Esophagus muscularis mucosa (tissue), 4 donors: ENCODE data around the gene NTN4. TPM values are rescaled to one million over a fixed set of nuclear protein-coding genes. Genes with fewer than 3 reads are reported as not detected.
"Not testable (repeated sequence)": the region's sequence is repeated elsewhere in the genome, so short reads cannot be mapped to it uniquely, and the experiment has no call there.

ENCODE experiments used
- DNase-seq: peaks from one replicate; pipeline ENCODE4 v3.0.0-alpha.2; 2017; ENCODE audit errors: extremely low spot score
- H3K27ac ChIP-seq, 4 donors: fragments of 200-600 bp; sonication (generic); replicated peaks in 1 of 4; 1 replicate in 3 of 4; 2 replicates in 1 of 4; pipeline ENCODE4 v1.5.1; 2016 to 2019; ENCODE audit warnings: mild to moderate bottlenecking in 1 of 4
- H3K27me3 ChIP-seq, 4 donors: fragments of 200-600 bp; sonication (generic); one replicate each; pipeline versions ENCODE4 v1.5.1 to v1.6.0; 2016 to 2019
- H3K36me3 ChIP-seq, 4 donors: fragments of 200-600 bp; sonication (generic); one replicate each; pipeline ENCODE4 v1.5.1; 2016 to 2019
- H3K4me1 ChIP-seq, 4 donors: fragments of 200-600 bp; sonication (generic); one replicate each; pipeline ENCODE4 v1.5.1; 2016 to 2019
- H3K4me3 ChIP-seq, 4 donors: fragments of 200-600 bp; sonication (generic); 1 replicate in 2 of 4; 2 replicates in 2 of 4; pipeline ENCODE4 v1.5.1; 2016 to 2019; ENCODE audit warnings: mild to moderate bottlenecking in 4 of 4, moderate library complexity in 1 of 4
- H3K9me3 ChIP-seq, 4 donors: fragments of 200-600 bp; sonication (generic); 1 replicate in 3 of 4; 2 replicates in 1 of 4; pipeline ENCODE4 v1.5.1; 2016 to 2019
- EP300 ChIP-seq: sonication (generic); formaldehyde crosslinking; IDR thresholded peaks from one replicate; pipeline ENCODE4 v1.6.1; 2017; ENCODE audit warnings: antibody characterized with exemption
- POLR2A ChIP-seq: fragments of 450-650 bp; IDR thresholded peaks from one replicate; pipeline ENCODE4 v1.6.1; 2017; ENCODE audit warnings: antibody characterized with exemption, moderate library complexity, mild to moderate bottlenecking, low read depth
- POLR2AphosphoS5 ChIP-seq, 2 donors: sonication (generic); formaldehyde crosslinking; IDR thresholded peaks; one replicate each; pipeline ENCODE4 v1.6.1; 2017; ENCODE audit warnings: antibody characterized with exemption in 2 of 2
- WGBS: methylation state at CpG from one replicate; pipeline ENCODE4 v1.1.5; 2018; 5-methylcytosine and 5-hydroxymethylcytosine counted together
- intact Hi-C: fragments of 100-400 bp; cut with DNase I; formaldehyde crosslinking; loops from one replicate; pipeline ENCODE4 v1.15.1; 2023
- total RNA-seq, 4 donors: library from RNA; depleted of rRNA; stranded (reverse); fragments of >200 nt; gene quantifications; one replicate each; pipeline versions ENCODE4 v1.1.0 to v1.2.1, GENCODE V29; 2016
- TF ChIP-seq, protein P1 (sequence below), 3 experiments: fragments of 200-600 bp in 2 of 3; fragments of 450-650 bp in 1 of 3; sonication (generic) in 2 of 3; IDR thresholded peaks; one replicate each; pipeline ENCODE4 v1.5.1; 2017 to 2019; ENCODE audit warnings: antibody characterized with exemption in 3 of 3, mild to moderate bottlenecking in 2 of 3, moderate library complexity in 1 of 3

NTN4 gene
- total RNA-seq, 4 donors from 2014 or later: 46.7 to 73.1 (median 52.7) TPM

DNA sequence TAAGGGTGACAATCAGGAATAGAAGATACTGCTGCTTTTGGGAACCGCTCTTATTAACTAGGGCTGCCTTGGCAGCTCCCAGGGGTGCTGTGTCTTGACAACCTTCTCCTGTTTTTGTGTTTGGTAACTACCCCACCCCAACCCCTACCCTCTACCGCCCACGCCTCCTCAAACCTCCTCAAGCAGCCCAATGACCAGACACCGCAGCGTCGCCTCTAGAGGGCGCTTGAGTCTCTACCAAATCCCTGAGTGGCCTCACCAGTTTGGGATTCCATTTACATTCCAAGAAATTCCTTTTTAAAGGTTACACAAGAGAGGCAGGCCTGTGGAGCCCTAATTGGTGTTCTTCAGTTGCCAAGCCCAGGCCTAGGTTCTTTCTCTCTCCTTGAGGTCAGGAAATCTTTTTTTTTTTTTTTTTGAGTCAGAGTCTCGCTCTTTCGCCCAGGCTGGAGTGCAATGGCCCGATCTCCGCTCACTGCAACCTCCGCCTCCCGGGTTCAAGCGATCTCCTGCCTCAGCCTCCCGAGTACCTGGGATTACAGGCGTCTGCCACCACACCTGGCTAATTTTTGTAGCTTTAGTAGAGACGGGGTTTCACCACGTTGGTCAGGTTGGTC is 166.9 kb downstream of the NTN4 start:
- H3K4me1 ChIP-seq: peaks cover 18 to 26% (median 22%) of the 10 kb centered on the region in 4 donors

DNA sequence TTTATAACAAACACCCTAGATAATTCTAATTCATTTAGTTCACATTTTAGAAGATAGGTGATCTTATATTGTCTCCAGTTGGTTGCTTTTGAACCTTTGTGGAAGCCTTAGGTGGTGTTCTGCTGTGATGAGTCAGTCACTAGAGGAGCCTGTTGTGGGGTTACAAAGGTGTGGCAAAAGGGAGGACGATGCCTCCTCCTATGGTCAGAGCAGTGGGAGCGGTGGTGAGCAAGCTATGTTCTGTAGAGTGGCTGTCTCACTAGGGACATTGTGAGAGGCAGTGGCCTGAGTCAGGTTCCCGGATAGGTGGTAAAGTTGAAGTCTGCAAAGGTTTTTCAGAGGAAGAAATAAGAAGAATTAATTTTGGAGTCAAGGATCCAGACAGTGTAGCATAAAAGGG is 167.7 kb downstream of the NTN4 start:
- no peak for DNase-seq
- Histone ChIP-seq H3K9me3 (no peaks in the 10 kb centered on the region), H3K27ac (peak overlapping the region in 3 of 4 donors; percentile 77 to 85 (median 82)), H3K4me3 (no peak overlapping the region), H3K36me3 (no peaks in the 10 kb centered on the region), H3K27me3 (no peaks in the 10 kb centered on the region), H3K4me1 (peaks cover 18 to 26% (median 22%) of the 10 kb centered on the region in 4 donors)
- TF ChIP-seq POLR2AphosphoS5 (IDR thresholded peaks at IDR 0.05) (no peak), POLR2A (no peak), EP300 (no peak)
- TF ChIP-seq, protein P1, sequence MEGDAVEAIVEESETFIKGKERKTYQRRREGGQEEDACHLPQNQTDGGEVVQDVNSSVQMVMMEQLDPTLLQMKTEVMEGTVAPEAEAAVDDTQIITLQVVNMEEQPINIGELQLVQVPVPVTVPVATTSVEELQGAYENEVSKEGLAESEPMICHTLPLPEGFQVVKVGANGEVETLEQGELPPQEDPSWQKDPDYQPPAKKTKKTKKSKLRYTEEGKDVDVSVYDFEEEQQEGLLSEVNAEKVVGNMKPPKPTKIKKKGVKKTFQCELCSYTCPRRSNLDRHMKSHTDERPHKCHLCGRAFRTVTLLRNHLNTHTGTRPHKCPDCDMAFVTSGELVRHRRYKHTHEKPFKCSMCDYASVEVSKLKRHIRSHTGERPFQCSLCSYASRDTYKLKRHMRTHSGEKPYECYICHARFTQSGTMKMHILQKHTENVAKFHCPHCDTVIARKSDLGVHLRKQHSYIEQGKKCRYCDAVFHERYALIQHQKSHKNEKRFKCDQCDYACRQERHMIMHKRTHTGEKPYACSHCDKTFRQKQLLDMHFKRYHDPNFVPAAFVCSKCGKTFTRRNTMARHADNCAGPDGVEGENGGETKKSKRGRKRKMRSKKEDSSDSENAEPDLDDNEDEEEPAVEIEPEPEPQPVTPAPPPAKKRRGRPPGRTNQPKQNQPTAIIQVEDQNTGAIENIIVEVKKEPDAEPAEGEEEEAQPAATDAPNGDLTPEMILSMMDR (IDR thresholded peaks at IDR 0.05): no peak
- intact Hi-C loops: loop anchor here (2.0 kb wide), 1 partner anchor 194 kb away; no protein-coding TSS in a partner anchor
- WGBS: 96% methylated on average over 3 of the region's 3 CpGs

More for the DNA sequence above, 166.9 kb downstream of the NTN4 start:
- no peak for DNase-seq
- Histone ChIP-seq H3K9me3 (no peaks in the 10 kb centered on the region), H3K27me3 (no peaks in the 10 kb centered on the region), H3K36me3 (no peaks in the 10 kb centered on the region), H3K27ac (peak overlapping the region; percentile 68 to 85 (median 80)), H3K4me3 (no peak overlapping the region)
- TF ChIP-seq POLR2AphosphoS5 (IDR thresholded peaks at IDR 0.05) (peak; percentile 37 to 68), POLR2A (no peak)
- TF ChIP-seq, protein P1 (IDR thresholded peaks at IDR 0.05): peak; percentile 68 to 76 (median 69)
- WGBS: 61% methylated on average over 18 of the region's 18 CpGs
- intact Hi-C loops: loop anchor here (2.0 kb wide), 1 partner anchor 193 kb away; no protein-coding TSS in a partner anchor

- Histone ChIP-seq H3K27ac (no peak overlapping the region), H3K4me3 (no peak overlapping the region), H3K9me3 (no peaks in the 10 kb centered on the region), H3K27me3 (no peaks in the 10 kb centered on the region), H3K36me3 (no peaks in the 10 kb centered on the region), H3K4me1 (peaks cover 18 to 26% (median 22%) of the 10 kb centered on the region in 4 donors)
- no peak for DNase-seq
- intact Hi-C loops: loop anchor here (2.0 kb wide), 1 partner anchor 195 kb away; no protein-coding TSS in a partner anchor
- 83% methylated on average over 6 of the region's 6 CpGs for WGBS
- TF ChIP-seq, protein P1 (IDR thresholded peaks at IDR 0.05): no peak
Observed at GRCh38 chr12:95621725-95622124, 168.8 kb downstream of the NTN4 start.

GRCh38 chr12:95620171-95620570 is 170.4 kb downstream of the NTN4 start:
- Histone ChIP-seq H3K27me3 (no peaks in the 10 kb centered on the region), H3K9me3 (no peaks in the 10 kb centered on the region), H3K27ac (no peak overlapping the region), H3K36me3 (no peaks in the 10 kb centered on the region), H3K4me1 (peaks cover 17 to 25% (median 20%) of the 10 kb centered on the region in 4 donors), H3K4me3 (no peak overlapping the region)
- TF ChIP-seq EP300: no peak
- TF ChIP-seq, protein P1 (IDR thresholded peaks at IDR 0.05): no peak
- no peak for TF ChIP-seq POLR2A
- TF ChIP-seq POLR2AphosphoS5 (IDR thresholded peaks at IDR 0.05): no peak
- no peak for DNase-seq
- WGBS: 72% methylated on average over 4 of the region's 4 CpGs
- intact Hi-C loops: no loop called here

DNA sequence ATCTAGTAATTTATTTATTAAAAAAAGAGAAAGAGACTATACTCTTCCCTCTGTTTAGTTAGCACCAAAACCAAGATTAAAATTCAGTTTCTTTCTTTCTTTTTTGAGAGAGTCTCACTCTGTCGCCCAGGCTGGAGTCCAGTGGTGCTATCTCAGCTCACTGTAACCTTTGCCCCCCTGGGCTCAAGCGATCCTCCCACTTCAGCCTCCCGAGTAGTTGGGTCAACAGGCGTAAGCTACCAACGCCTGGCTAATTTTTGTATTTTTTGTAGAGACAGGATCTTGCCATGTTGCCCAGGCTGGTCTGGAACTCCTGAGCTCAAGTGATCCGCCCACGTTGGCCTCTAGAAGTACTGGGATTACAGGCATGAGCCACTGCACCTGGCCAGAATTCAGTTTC is 174.1 kb downstream of the NTN4 start:
- H3K4me1 ChIP-seq, intact Hi-C loops, H3K27ac ChIP-seq, DNase-seq, H3K9me3 ChIP-seq, H3K27me3 ChIP-seq, H3K36me3 ChIP-seq, H3K4me3 ChIP-seq: not testable (repeated sequence)
- WGBS: 90% methylated on average over 7 of the region's 7 CpGs
